ENCODE measurements around the gene PAQR7.

PAQR7 gene

GRCh38 chr1:25815208-25816111 lies 60.0 kb downstream of the PAQR7 start:
- FAIRE-seq: no peak

DNA sequence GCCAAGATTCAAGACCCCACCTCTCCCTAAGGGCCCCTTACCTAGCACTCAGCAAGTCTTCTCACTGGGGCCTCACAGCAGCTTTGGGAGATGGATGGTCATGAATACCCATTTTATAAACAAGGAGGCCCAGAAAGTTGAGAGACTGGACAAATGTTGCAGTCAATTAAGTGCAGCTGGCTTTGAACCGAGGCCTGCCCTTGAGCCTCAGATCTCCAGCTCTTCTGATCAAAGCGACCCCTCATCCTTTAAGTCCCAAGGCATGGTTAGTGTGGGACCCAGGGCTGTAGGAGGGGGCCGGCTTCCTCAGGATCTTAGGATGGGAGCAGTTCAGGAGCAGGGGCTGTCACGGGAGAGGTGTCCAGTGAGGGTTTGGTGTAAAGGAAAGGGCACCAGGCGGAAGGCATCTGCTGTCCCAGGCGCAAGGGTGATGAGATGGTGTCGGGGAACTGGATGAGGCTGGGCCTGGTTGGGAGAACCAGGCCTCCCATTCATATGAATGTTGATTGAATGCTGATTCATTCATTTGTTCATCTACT lies 60.9 kb downstream of the PAQR7 start:
- FAIRE-seq: no peak

DNA sequence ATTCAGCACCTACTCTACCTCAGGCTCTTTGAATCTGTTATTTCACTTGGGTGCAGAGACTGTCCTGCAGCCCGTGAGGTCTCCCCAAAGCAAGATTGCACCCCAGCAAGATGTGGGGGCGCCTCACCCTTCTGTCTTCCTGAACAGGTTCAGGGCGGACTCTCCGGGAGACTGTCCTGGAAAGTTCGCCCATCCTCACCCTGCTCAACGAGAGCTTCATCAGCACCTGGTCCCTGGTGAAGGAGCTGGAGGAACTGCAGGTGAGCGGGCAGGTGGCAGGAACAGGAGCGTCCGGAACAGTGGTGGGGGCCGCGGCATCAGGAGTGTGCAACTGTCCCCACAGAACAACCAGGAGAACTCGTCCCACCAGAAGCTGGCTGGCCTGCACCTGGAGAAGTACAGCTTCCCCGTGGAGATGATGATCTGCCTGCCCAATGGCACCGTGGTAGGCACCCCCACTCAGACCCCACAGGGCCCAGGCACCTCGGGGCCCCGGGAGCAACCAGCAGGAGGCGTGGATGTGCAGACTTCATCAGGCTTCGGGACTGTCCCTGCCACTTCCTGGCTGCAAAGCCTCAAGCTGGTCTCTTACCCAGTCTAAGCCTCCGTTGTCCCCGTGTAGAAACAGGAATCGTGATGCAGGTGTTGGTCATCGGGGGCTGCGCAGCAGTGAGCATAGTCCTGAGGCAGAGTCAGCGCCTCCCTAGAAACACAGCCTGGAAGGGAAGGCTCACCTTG lies 61.6 kb downstream of the PAQR7 start:
- no peak for FAIRE-seq

- no peak for FAIRE-seq
Observed at GRCh38 chr1:25813071-25813733, 62.3 kb downstream of the PAQR7 start.

Data from islet of Langerhans (tissue), 1 donor.